Stimulated activated CD8-positive, alpha-beta memory T cell treated with anti-CD3 and anti-CD28 coated beads, Interleukin-7, amount 100 ng/mL, for 4 hours (primary cell): ENCODE results near the gene NUP214.
"Not testable (repeated sequence)": the region's sequence is repeated elsewhere in the genome, so short reads cannot be mapped to it uniquely, and the experiment has no call there.

ENCODE experiments used
- DNase-seq, 2 donors: peaks; one replicate each; pipeline ENCODE4 v3.0.0-alpha.2; 2020; ENCODE audit warnings: low read depth in 2 of 2

The NUP214 gene

DNA sequence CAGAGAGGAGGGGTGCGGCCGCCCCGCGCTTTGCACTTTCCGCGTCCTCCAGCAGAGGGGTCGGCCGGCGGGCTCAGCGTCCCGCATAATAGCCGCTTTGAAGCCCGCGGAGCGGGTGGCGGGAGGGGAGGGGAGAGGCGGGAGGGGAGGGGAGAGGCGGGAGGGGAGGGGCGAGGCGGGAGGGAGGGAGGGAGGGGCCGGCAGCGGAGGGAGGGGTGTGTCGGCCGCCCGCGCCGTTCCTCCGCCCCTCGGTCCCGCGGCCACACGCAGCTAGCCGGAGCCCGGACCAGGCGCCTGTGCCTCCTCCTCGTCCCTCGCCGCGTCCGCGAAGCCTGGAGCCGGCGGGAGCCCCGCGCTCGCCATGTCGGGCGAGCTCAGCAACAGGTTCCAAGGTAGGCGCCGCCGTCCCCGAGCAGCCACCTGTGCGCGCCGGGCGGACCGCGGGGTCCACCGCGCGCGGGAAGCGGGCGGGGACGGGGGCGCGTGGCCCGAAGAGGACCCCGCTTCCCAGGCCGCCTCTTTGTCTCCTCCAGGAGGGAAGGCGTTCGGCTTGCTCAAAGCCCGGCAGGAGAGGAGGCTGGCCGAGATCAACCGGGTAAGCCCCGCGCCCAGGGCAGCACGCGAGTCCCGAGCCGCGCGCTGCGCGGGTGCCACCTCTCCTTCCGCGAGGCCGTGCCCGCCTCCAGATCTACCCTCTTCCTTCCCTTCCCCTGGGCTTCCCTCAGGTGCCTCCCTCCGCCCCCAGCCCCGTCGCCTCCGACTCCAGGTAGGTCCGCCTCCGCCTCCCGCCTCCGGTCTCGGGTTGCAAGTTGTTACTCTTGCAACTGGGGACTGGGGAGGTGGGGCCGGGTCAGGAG is 28.9 kb upstream of the NUP214 start, which contains the start of gene AIF1L:
Gene AIF1L, plus strand, starts transcription at position 263 of the 857 bp plus-strand sequence. Its CDS starts 99 bp downstream, at position 362.
- peak; percentile 13 to 20 for DNase-seq

DNA sequence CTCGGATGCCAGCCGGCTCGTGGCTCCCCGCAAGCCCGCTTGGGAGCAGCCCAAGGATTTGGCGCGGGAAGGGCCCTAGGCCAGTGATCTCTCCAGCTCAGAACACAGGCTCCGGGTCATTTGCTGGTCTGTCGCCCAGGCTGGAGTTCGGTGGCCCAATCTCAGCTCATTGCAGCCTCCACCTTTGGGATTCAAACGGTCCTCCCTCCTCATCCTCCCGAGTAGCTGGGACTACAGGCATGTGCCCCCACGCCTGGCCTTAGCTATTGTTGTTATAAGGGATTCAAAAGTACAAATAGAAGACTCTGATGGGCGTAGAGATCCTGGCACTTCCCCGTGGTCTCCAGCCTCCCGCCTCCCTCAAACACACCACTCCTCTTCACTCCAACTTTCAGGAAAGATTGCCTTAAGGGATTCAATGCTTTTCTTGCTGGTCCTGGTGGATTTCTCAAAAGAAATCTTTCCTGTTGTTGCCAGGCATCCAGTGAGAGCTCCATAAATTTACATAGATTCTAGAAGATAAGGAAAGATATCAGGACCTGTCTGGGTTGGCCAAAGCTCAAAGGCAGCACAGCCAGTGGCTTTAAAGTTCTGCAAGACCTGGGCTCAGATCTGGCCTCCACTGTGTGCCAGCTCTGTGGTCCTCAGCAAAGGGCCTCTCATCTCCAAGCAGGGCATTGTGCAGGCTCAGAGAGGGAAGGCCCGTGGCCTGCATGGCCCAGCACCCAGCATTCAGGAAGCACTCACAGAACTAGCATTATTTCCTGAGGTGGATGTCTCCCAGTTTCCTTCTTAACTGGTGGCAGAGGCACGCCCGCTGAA is 28.0 kb upstream of the NUP214 start:
- DNase-seq, result no peak

DNA sequence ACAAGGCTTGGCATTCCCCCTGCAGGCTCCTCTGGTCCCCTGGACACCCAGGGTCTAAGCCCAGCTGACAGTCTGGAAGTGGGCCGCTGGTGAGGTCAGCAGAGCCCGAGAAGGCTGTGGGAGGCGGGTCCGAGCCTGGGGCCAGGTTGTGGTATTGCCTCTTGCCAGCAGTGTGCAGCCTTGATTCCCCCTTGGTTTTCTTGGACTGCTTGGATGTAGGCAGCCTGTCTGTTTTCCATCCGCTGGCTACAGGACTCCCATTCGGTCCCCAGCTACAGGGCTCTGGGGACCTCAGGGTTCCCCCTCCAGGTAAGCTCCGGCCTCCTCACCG is 27.5 kb upstream of the NUP214 start:
- DNase-seq, result no peak

DNA sequence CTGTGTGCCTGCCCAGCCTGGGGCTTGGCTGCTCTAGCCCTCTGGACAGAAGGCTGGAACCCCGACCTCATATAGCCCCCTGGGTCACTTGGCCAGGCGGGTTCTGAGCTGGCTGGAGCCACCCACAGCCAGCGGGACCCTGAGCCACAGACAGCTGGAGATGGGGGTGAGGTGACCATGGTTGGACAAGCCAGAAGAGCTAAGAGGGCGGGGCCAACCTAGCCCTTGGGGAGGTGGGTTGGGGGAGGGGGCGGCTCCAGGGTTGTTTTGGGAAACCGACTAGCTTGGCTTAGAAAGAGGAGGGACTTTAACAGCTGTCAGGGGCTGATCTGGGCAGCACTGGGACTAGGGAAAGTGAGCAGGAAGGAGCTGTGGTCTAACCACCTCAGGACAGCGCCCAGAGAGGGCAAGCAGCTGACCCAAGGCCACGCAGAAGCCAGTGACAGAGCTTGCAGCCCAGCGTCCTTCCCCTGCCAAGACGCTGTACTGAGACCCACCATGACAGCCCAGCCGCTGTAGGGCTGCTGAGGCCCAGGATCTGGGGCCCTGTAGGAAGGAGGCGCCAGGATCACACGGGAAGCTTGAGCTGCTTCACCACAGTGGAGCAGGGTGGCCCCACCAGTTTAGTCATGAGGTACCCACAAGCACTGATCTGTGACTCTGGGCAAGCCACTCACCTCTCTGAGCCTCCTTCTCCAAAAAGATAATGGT is 26.8 kb upstream of the NUP214 start:
- no peak for DNase-seq

DNA sequence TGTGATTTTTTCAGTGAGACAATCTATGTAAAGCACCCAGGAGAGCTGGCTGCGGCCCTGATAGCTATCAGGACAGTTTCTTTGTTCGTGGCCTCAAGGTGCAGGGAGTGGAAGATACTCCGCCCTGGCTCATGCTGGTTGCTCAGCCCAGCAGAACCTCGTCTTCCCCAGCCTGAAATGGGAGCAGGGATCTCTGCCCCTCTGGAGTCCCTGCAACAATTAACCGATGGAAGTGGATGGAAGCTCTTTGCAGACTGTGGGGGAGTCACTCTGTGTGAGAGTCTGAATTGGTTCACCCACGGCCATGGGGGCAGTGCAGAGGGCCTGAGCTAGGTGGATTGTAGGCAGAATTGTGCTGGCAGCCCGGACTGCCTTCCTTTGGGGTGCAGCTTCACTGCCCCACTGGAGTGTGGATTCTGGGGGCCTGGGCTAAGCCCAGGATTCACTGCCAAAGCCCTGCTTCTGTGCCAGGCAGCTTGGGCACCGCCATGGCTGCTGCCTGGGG is 26.2 kb upstream of the NUP214 start:
- no peak for DNase-seq

DNA sequence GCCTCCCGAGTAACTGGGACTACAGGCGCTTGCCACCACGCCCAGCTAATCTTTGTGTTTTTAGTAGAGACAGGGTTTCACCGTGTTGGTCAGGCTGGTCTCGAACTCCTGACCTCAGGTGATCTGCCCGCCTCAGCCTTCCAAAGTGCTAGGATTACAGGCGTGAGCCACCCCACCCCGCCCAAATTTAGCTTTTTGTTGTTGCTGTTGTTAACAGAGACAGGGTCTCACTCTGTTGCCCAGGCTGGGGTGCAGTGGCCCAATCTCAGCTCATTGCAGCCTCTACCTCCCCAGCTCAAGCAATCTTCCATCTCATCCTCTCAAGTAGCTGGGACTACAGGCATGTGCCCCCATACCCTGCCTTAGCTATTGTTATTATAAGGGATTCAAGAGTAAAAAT is 25.5 kb upstream of the NUP214 start:
- DNase-seq, result not testable (repeated sequence)

DNA sequence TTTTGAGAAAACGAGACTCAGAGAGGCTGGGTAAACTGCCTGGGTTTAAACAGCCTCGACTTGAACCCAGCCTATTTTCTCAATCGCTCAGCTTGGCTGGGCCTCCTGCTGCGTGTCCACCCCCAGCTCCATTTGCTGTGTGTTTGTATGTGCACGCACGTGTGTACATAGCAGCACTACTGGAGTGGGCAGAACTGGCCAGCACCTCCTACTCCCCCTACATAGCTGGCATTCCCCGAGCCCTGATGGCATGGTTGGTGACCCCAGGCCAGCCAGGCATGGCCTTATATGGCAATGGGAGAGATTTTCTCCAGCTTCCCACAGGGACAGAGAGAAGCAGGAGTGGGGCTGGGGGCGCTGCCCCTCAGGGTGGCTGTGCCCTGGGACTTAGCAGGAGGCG is 24.9 kb upstream of the NUP214 start:
- DNase-seq, result no peak

DNA sequence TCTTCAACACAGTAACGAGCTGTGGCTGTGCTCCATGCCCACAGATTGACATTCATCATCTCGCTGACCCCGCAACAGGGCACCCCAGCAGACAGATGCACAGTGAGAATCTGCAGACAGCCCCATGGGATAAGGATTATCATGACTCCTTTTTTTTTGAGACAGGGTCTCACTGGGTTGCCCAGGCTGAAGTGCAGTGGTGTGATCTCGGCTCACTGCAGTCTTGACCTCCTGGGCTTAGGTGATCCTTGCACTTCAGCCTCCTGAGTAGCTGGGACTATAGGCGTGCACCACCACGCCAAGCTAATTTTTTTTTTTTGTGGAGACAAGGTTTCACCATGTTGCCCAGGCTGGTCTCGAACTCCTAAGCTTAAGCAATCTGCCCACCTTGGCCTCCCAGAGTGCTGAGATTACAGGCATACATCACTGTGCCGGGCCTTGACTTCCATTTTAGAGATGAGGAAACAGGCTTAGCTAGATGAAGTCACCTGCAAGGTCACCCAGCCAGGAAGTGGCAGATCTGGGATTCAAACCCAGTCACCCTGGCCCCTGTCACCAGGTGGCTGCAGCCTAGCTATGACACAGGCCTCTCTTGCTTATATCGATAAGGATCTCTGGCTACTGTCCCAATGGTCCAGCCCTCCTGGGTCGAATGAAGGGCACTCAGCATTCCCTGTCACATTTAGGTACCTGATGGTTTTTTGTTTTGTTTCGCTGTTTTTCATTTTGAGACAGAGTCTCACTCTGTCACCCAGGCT is 24.0 kb upstream of the NUP214 start:
- DNase-seq, result no peak

DNA sequence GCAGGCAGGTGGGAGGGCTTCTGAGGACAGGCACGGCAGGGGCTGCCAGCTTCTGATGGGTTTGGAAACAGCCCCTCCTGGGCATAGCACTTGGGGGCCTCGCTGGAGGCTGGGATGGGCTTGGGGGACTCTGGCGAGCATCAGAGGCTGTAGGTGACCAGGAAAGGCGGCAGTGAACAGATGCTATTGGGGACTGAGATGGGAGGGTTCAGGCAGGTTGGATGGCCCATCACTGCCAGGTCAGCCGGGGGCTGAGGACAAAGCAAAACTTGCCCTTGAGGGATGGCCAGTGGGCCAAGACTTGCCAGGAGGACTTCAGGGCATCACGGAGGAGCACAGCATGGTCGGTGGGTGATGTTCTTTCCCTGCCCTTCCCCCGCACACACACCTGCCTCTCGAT is 22.4 kb upstream of the NUP214 start:
- no peak for DNase-seq

DNA sequence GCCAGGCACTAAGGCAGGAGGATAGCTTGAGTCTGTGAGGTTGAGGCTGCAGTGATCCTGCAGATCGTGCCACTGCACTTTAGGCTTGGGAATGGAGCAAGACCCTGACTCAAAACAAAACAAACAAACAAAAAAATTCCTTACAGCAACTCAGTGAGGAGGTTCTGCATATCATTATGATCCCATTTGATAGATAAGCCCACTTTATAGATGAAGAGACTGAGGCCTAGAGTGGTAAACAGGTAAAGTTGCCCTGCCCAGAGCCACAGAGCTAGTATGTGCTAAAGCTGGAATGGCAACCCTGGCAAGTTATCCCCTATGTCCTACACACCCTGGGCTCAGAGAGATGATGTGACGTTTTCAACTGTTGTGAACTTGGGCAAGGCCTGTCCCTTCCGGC is 21.9 kb upstream of the NUP214 start:
- DNase-seq, result no peak

DNA sequence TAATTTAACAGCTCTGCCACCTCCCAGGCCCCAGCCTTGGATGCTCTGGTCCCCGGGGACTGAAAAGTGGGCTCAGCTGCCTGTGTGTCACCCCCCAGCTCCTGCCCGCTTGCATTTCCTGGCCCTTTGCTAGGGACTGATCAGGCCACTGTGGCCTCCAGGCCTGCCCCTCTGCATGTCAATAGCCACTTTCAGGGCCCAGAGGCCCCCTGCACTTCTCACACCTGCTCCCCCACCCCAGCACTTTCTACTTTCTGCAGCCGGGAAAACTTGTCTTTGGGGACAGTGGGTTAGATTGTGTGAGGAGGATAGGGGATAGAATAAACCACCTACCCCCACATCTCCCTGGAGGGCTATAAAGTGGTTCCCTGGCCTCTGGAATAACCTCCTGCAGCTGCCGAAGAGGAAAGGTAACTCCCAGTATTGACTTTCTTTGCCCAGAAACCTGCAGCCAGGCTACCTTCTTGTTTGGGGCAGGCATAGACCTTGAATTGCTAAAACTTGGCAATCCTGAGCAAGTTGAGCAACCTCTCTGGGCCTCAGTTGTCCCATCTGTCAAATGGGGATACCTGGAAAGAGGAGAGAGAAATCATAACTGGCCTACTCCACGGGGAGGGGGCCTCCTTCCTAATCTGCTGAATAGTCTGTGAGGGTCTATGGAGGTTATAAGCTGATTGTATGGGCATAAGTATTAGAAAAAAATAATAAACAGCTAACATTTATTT is 21.2 kb upstream of the NUP214 start:
- DNase-seq, result no peak

DNA sequence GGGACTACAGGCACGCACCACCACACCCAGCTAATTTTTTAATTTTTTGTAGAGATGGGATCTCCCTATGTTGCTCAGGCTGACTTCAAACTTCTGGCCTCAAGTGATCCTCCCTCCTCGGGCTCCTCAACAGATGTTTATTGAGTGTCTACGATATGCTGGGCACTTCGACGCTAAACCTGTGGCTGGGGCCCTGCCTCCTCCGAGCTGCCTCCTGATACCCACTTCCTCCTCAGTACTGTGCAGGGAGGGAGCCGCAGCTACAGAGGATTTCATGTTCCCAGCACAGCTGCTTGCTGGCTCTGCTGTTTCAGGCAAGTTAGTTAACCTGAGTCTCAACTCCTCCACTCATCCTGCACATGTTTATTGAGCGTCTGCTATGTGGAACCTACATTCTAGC is 19.4 kb upstream of the NUP214 start:
- DNase-seq, result no peak

DNA sequence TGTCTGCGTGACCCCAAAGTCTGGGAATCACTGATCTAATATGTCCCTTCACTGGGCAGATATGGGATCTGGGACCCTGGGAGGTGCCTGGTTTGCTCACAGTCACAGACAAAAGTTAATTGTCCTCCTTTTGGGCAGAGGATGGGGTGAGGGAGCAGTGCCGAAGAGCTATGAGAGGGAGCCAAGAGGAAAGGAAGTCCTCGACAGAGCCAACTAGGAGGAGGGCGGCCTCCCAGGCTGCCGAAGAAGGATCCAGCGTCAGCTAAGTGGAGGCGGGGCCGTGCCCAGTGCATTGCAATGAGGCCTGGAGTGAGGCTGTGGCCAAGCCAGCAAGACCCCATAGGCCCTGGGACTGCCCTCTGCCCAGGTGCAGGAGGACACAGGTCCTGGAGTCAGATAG is 17.6 kb upstream of the NUP214 start:
- DNase-seq, result no peak

DNA sequence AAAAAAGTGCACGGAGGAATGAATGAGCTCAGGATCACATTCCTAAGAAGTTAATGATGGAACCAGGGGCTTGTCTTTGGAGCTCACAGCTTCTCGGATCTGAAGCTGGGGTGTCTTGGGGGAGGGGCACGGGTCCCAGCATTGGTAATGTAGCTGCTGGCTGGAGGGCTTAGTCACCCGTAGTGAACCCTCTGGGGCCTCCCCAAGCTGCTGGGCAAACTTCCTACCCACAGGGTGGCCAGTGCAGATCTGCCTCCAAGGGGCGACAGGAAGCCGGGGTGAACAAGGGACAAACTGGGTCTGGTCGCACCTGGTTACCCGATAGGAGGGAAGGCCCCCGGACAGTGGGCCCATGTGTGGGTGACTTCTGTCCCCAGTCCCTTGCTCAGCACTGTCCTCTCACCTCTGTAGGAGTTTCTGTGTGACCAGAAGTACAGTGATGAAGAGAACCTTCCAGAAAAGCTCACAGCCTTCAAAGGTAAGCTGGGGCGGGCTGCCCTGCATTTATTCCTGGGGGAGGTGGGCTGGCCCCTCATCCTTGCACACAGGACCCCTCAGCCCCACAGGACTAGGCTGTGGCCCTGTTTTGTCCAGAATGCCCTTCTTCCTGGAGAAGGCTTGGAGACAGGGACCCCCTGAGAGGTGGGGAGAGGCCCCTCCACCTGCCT is 14.1 kb upstream of the NUP214 start:
- DNase-seq, result no peak

DNA sequence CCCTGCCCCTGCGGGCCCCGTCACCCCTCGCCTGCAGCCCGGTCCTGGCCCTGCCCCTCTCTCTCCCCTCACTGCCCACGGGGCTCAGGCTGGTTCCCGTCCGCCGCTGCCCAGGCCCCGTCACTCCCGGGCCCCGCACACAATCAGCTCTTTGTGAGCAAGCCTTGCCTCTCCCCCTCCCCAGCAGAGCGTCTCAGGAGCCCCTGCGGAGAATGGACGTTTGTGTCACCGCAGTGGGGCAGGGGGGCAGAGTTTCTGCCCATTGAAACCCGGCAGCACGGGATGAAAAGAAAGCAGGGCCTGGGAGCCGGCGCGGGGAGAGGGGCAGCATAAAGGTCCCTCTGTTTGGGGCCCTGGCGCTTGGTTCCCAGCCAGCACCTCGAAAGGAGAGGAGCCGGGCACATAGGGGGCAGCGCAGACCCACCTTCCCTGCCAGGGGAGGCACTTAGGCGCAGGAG is 13.5 kb upstream of the NUP214 start:
- no peak for DNase-seq

DNA sequence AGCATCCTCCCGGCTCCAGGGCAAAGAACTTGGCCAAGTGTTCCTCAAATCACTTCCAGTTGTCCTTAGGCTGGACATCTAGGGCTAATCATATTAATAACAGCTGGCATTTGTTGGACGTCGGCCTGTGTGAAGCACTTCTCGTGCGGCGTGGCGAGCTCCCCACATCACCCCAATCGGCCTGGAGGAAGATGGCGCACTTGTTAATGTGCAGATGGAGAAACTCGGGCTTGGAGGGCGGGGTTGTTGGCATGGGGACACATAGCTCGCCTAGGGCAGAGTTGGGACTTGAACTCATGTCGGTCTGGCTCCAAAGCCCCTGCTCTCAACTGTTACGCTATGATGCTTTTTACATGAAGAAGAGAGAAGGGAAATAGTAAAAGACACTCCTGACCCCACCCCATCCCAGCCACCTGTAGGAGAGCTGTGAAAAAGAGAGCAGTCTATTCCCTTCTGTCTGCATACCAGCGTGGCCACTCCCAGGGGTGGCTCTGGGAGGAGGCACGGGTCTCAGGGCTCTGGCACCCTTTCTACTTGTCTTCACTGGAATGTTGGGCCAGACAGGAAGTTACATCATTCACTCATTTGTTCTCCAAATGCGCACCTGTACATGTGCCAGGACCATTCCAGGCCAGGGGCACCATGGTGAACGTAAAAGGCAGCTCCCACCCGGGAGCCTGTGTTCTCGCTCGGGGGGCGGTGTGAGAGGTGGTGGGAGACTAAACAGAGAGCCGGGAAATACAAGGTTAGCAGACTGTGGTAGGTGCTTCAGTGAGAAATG is 12.8 kb upstream of the NUP214 start:
- DNase-seq, result no peak

DNA sequence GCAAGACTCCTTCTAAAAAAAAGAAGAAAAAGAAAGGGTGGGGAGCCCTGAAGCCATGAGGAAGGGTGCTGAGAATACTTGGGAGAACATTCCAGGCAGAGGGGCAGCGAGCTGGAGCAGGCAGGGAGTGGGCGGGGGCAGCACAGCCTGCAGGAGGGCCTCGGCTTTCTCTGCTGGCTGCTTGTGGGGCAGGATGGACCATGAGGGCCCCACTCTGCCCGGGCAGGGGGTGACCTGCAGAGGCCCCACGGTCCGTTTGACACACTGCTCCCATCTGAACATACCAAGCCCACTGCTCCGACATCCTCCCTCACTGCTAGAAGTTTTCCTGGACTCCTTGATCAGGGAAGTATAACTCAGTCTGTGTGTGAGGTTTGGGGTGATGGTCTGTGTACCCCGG is 11.7 kb upstream of the NUP214 start:
- no peak for DNase-seq

DNA sequence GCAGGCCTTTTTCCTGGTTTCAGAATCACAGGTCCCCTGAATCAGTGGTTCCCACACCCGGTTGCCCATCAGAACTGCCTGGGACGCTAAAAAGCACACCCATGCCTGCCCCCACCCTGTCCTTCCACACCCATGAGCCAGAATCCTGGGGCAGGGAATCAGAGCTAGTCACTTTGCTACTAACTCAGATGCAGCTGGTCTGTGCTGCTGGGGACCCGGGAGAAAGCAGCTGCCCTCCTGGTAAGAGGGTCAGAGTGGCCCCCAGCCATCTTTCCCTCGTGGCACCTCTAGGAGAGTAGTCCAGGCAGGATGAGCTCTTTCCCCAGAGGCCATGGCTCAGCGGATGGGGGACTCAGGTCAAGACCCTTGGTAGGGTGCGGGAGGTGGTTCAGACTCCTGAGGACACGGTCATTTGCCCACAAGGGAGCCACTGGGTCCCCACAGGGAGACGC is 11.3 kb upstream of the NUP214 start:
- no peak for DNase-seq

DNA sequence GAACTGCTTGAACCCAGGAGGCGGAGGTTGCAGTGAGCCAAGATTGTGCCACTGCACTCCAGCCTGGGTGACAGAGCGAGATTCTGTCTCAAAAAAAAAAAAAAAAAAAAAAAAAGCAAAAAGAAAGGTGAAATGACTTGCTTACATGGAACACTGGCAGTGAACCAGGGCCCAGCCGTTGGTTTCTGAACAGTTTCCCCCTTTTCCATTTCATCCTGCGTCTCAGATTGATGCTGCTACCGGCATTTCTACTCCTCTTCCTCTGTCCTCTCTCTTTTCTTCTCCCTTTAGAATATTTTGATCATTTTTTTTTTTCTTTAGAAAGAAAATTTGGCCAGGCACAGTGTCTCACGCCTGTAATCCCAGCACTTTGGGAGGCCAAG is 10.0 kb upstream of the NUP214 start:
- DNase-seq, result not testable (repeated sequence)
